IPS-18c (cell line): ENCODE measurements around the gene GRIP1.

Source experiments
- H3K4me3 ChIP-seq: 2 replicates; pipeline ENCODE4 v1.7.0; 2013; ENCODE audit warnings: low read depth, mild to moderate bottlenecking, low read length, moderate library complexity; ENCODE audit not compliant: insufficient read depth
- H3K9me3 ChIP-seq: one replicate; pipeline ENCODE4 v1.6.1; 2013; ENCODE audit warnings: mild to moderate bottlenecking, low read length, moderate library complexity; ENCODE audit not compliant: control insufficient read depth, insufficient read depth

Gene GRIP1

GRCh38 chr12:66467932-66468331 lies 210.9 kb downstream of the GRIP1 start:
- no peak overlapping the region for H3K4me3 ChIP-seq
- H3K9me3 ChIP-seq = no peaks in the 10 kb centered on the region

DNA sequence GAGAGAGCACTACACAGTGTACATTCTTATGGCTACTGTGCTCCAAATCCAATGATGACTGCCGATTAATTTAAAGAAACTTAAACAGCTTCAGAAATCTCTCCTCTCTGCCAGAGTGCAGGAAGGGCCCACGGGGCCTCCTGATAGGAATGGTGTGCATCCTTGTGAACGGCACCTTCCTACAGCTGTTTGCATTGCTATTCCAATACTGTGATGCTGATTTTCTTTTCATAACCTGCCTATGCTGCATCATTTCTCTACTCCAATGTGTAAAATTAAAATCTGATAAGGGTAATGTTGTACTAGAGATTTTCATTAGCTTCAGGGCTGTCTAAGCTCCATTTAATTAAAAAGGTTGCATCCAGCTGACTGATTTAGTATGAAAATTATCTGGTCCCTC lies 217.5 kb downstream of the GRIP1 start:
- Histone ChIP-seq H3K4me3 (no peak overlapping the region), H3K9me3 (no peaks in the 10 kb centered on the region)

DNA sequence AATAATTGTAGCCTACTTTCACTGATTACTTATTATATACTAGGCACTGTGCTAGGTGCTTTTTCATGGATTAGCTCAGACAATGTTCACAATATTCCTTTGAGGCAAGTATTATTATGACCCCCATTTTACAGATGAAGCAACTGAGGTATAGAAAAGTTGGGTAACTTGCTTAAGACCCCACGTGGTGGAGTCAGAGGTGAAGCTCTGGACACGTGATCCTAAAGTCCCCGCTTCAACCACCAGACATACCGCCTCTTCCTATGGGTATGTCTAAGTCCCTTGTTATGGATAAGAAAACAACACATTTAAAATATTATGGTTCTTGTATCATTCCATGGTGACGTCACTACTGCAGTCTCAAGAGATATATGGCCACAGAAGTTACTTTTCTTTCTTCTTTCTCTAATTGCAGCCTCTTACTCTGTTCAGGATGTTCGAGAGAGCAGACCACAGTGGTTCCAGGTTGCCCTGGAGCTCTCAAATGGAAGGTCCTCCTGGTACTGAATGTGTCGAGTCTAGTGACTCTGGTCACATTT lies 218.9 kb downstream of the GRIP1 start:
- H3K4me3 ChIP-seq = no peak overlapping the region
- no peaks in the 10 kb centered on the region for H3K9me3 ChIP-seq

GRCh38 chr12:66456612-66457011 lies 222.3 kb downstream of the GRIP1 start:
- Histone ChIP-seq H3K9me3 (no peaks in the 10 kb centered on the region), H3K4me3 (no peak overlapping the region)

GRCh38 chr12:66453844-66454243 lies 225.0 kb downstream of the GRIP1 start:
- H3K9me3 ChIP-seq = peaks cover 1% of the 10 kb centered on the region
- no peak overlapping the region for H3K4me3 ChIP-seq

DNA sequence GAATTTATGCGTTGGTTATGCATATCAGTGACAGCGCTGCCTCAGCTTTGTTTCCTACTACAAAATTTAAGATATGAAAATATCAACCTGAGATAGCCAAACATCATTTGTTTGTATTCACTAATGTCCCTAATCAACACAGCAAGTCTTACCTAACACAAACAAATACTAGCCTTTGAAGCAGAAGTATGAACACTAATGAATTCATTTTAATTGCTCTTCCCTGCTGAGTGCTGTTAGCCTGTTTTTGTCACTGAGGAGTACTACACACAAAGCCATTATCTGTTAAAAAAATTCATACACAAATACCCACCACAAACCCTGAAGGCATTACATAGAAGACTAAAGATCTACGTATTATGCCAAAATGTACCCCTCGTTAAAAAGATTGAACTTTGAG lies 225.8 kb downstream of the GRIP1 start:
- H3K9me3 ChIP-seq = peaks cover 2% of the 10 kb centered on the region
- no peak overlapping the region for H3K4me3 ChIP-seq

- H3K9me3 ChIP-seq = peaks cover 2% of the 10 kb centered on the region
- no peak overlapping the region for H3K4me3 ChIP-seq
Measured at GRCh38 chr12:66449531-66449930, 229.3 kb downstream of the GRIP1 start.

GRCh38 chr12:66447643-66448042 lies 231.2 kb downstream of the GRIP1 start:
- Histone ChIP-seq H3K4me3 (no peak overlapping the region), H3K9me3 (peaks cover 2% of the 10 kb centered on the region)

GRCh38 chr12:66446276-66446675 lies 232.6 kb downstream of the GRIP1 start:
- peaks cover 2% of the 10 kb centered on the region for H3K9me3 ChIP-seq
- H3K4me3 ChIP-seq = no peak overlapping the region

DNA sequence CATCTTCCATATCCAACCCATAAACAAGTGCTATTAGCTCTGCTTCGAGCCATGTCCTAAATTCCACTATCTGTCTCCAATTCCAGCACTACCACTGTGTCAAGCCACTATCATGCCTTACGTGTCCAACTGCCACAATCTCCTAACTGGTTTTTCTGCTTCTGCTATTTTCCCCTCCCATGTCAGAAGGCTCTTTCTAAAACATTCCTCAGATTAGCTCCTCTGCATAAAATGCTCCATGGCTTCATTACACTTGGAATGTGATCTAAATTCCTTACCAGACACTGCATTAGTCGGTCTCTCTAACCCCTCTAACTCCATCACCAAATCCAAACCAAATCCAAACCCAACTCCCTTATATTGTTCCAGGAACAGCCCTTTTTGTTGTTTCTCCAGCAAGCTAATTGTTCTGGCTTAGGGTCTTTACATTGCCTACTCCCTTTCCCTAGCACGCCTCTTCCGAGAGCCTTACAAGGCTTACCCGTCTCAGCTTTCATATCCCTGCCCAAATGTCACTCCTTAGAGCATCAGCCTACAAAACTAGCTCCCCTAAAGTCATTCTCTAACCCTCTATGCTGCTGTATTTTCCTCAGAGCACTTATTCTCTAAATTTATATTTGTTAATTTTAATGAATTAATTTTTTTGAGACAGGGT lies 236.8 kb downstream of the GRIP1 start:
- Histone ChIP-seq H3K4me3 (no peak overlapping the region), H3K9me3 (no peaks in the 10 kb centered on the region)

- no peak overlapping the region for H3K4me3 ChIP-seq
- no peaks in the 10 kb centered on the region for H3K9me3 ChIP-seq
Measured at GRCh38 chr12:66438601-66439000, 240.3 kb downstream of the GRIP1 start.

DNA sequence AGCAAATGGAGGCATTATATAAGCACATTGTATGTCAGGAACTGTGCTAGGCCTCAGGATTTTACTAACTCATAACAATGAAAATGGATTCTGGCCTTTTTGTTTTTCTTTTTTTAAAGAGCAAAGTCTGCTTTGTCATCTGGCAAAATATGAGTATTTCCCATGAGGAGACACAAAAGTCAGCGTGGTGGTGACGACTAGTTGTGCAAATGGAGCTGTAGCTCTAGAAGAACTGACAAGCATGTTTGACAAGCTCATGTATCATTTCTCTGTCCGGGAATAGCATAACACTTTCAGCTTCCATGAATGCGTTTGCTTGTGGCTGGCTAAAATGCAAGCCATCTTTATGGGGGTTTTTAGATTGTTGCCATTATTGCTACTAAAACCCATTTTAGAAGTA lies 248.8 kb downstream of the GRIP1 start:
- Histone ChIP-seq H3K4me3 (no peak overlapping the region), H3K9me3 (no peaks in the 10 kb centered on the region)

GRCh38 chr12:66428870-66429269 lies 250.0 kb downstream of the GRIP1 start:
- Histone ChIP-seq H3K4me3 (no peak overlapping the region), H3K9me3 (no peaks in the 10 kb centered on the region)

DNA sequence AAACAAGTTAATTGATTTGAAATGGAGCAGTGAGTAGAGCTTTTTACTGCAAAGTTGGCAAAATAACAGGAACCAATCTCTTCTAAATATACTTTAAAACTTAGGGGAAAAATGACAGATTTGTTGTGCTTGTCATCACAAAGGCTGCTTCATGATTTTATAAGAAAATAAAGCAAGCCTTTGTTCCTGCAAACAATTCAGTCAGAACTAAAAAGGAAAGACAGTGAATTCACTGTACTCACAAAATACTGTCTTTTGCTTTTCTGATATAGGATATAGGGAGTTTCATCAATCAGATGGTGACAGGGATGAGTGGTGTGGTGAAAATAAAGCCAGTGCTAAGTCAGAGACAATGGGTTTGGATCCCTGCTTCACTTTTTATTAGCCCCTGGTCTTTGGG lies 250.6 kb downstream of the GRIP1 start:
- no peak overlapping the region for H3K4me3 ChIP-seq
- H3K9me3 ChIP-seq = no peaks in the 10 kb centered on the region

DNA sequence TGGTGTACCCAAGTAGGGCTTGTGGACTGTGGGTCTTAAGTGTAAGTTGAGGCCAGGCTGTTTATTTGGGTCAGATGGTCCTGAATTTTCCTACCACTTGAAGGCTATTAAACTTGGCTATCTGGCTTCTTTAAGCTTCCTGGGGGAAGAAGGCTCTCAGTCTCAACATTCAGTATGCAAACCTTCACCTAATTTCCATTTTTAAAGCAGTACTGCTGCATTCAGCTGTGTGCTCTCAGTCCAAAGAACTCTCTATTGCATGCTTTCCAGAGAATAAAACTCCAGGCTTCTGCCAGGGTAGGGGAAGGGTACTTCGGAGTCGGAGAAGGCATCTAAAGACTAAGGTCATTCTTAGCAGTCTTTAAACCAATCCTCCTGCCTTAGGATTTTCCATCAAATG lies 252.2 kb downstream of the GRIP1 start:
- Histone ChIP-seq H3K9me3 (no peaks in the 10 kb centered on the region), H3K4me3 (no peak overlapping the region)

DNA sequence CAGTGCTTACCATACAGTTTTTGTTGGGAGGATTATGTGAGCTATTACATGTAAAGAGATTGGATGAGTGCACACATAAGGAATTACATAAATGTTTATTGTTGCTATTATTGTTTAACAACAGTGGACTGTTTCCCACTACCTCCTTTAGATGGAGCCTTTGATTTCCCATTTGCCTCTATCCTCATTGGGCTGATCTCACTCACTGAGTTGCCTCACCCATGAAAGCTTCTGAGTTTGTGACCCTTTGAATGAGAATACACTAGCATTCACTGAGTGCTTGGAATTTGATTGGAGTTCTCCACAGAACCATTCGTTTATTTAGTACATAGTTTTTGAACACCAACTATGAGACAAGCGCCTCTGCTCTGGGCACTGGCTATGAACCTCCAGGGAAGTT lies 255.6 kb downstream of the GRIP1 start:
- no peak overlapping the region for H3K4me3 ChIP-seq
- no peaks in the 10 kb centered on the region for H3K9me3 ChIP-seq

DNA sequence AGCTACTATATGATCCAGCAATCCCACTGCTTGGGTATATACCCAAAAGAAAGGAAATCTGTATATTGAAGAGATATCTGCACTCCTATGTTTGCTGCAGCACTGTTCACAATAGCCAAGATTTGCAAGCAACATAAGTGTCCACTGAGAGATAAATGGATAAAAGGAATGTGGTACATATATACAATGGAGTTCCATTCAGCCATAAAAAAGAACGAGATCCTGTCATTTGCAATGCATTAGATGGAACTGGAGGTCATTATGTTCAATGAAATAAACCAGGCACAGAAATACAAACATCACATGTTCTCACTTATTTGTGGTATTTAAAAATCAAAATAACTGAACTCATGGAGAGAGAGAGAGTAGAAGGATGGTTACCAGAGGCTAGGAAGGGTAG lies 260.0 kb downstream of the GRIP1 start:
- no peak overlapping the region for H3K4me3 ChIP-seq
- peaks cover under 1% of the 10 kb centered on the region for H3K9me3 ChIP-seq

DNA sequence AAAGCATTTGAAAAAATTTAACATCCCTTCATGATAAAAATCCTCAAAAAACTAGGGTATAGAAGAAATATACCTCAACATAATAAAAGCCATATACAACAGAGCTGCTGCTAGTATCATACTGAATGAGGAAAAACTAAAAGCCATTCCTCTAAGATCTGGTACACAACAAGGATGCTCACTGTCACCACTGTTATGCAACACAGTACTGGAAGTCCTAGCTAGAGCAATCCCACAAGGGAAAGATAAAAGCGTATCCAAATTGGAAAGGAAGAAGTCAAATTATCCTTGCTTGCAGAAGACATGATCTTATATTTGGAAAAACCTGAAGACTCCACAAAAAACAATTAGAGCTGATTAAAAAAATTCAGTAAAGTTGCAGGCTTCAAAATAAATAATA lies 261.7 kb downstream of the GRIP1 start:
- H3K9me3 ChIP-seq = peaks cover 2% of the 10 kb centered on the region
- H3K4me3 ChIP-seq = no peak overlapping the region
